Astrocyte (in vitro differentiated cells and primary cell): ENCODE results near the gene IVL.

ENCODE experiments used
- EZH2 ChIP-seq: IDR thresholded peaks from 2 replicates; pipeline ENCODE4 v1.6.1; 2012; ENCODE audit warnings: mild to moderate bottlenecking, low read length, inconsistent platforms; ENCODE audit not compliant: insufficient read depth
- TF ChIP-seq, protein P1 (sequence below): IDR thresholded peaks from 2 replicates; pipeline ENCODE4 v1.5.1; 2011; ENCODE audit warnings: low read depth, mild to moderate bottlenecking, inconsistent platforms, low read length, moderate library complexity; ENCODE audit not compliant: insufficient read depth

DNA sequence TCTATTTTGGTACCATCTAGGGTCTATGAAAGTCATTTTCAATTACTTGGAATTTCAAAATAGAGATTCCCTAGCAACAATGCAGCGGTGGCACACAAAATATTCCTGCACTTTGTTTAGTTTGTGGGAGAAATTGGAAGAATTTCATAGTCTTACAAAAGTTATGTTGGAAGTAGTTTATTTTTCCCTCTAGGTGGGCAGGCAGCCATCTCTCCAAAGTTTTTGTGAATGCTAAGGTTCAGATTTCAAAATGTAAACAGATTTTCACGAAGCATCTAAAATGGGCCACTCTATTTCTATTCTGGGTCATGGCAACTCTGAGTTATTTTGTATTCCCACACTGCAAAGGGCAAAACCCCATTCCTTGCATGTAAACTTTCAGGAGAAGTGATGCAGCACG, 22.3 kb upstream of the IVL start:
- TF ChIP-seq, protein P1, sequence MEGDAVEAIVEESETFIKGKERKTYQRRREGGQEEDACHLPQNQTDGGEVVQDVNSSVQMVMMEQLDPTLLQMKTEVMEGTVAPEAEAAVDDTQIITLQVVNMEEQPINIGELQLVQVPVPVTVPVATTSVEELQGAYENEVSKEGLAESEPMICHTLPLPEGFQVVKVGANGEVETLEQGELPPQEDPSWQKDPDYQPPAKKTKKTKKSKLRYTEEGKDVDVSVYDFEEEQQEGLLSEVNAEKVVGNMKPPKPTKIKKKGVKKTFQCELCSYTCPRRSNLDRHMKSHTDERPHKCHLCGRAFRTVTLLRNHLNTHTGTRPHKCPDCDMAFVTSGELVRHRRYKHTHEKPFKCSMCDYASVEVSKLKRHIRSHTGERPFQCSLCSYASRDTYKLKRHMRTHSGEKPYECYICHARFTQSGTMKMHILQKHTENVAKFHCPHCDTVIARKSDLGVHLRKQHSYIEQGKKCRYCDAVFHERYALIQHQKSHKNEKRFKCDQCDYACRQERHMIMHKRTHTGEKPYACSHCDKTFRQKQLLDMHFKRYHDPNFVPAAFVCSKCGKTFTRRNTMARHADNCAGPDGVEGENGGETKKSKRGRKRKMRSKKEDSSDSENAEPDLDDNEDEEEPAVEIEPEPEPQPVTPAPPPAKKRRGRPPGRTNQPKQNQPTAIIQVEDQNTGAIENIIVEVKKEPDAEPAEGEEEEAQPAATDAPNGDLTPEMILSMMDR: no peak
- TF ChIP-seq EZH2: no peak
